IPS-NIHi7 (cell line): ENCODE data around the gene OR6C74.

ENCODE experiments used
- DNase-seq: peaks from one replicate; pipeline ENCODE4 v3.0.0; 2012; ENCODE audit warnings: mixed read lengths; ENCODE audit errors: extremely low spot score

OR6C74 gene

DNA sequence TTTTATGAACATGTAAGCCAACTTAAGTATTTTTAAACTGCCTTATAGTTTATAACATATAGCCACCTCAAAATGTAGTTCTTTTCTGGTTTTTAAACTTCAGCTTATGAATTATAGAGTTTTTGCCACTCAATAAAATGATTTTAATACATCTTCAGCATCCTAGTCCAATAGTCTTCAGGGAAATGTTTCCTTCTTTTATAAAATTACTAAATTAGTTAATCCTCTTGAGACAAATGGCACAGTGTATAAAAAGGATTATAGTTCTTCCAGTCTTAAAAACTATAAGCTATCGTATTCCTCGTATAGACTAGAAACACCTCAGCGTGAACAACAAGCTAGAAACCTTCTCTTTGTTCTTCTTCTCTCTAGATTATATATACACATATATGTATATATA lies at the start of gene OR6C74:
Gene OR6C74 (plus strand): TSS at position 301 of the 400 bp plus-strand sequence. CDS start 2,679 bp downstream, outside the sequence.
- DNase-seq: no peak

DNA sequence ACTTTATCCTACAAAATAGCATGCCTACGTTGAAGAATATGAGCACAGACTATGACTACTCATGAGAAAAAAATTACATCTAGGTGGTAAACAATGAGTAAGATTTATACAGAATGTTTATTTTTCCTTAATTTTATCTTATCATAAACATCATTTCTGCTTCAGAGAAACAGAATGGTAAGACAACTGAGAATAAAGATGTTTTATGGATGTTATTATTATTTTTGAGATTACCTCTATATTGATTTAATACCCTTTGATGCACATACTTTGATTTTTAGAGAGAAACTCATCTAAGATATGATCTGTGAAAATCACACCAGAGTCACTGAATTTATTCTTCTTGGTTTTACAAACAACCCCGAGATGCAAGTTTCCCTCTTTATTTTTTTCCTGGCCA lies 23.7 kb upstream of the OR6C74 start, which contains the start of gene OR10A7:
Gene OR10A7 (plus strand): TSS at position 301 of the 400 bp plus-strand sequence. CDS start 0 bp downstream, at position 301.
- DNase-seq: no peak

DNA sequence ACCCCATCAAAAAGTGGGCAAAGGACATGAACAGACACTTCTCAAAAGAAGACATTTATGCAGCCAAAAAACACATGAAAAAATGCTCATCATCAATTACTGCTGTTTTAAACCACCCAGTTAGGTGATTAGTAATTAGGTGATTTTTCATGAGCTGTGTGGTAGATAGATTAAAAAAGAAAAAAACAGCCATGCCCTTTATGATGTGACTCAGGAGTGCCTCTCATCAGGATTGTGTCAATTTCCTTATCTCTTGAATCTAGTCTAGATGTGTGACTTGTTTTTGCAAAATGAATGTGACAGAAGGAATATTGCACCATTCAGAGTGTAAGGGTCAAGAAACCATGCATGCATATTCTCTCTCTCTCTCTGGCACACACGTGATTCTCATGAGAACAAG lies 17.9 kb upstream of the OR6C74 start:
- no peak for DNase-seq

DNA sequence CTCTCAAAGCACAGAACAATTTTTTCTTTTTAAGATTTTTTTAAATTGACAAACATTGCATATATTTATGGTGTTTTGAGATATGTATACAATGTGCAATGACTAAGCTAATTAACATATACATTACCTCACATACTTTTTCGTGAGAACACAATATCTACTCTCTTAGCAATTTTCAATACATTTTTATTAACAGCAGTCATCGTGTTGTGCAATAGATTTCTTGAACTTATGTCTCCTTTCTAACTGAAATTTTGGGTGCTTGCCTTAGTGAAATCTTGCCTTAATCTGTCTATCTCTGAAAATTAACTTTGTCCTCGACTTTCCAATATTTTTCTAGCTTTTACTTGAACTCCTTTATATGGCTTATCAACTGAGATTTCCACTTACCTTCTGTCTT lies 16.8 kb upstream of the OR6C74 start:
- no peak for DNase-seq

DNA sequence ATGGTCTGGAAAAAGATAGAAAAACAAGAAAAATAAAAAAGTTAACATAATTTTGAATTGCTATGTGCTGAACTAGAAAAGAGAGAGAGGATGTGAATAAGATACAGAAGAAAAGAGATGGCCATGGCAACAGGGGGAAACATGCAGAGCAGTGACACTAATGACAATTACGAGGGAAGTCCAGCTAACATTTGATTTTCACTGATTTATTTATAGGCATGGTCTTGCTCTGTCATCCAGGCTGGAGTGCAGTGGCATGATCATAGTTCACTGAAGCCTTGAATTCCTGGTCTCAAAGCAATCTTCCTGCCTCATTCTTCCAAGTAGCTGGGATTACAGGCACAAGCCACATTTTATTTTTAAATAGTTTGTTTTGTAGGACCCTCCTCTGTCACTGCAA lies 1.8 kb downstream of the OR6C74 start:
- no peak for DNase-seq

DNA sequence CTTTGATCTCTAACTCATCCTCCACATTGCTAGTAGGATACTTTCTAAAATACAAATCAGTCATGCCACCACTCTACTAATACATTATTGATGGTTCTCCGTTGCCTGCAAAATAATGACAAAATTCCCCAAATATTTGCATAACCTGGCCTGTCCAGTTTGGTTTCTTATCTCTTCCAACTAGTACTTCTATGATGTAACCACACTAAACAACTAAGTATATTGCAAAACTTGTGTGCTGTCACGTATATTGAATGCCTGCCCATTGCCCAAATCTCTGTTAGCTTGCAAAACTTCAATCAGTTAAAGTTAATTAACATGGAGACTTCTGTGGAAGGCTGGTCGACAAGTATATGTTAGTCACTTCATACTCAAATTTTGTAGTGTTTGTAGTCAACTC lies 6.5 kb downstream of the OR6C74 start:
- DNase-seq: no peak

DNA sequence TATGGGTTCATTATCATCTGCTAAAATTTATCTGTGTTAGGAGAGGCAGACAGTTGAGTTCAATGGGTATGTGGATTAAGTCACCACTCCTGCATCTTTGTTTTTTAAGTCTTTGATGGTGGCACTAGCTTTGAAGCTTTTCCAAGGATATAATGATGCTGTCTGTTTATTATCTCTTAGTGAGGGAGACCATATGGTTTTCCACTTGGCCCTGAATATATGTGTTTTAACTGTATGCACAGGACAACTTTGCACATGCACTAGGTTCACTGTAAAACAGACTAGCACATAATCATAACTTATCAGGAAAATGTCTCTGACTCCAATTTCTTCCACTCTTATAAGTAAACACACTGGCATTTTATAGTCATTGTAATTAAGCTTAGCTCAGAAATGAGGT lies 8.9 kb downstream of the OR6C74 start:
- no peak for DNase-seq

DNA sequence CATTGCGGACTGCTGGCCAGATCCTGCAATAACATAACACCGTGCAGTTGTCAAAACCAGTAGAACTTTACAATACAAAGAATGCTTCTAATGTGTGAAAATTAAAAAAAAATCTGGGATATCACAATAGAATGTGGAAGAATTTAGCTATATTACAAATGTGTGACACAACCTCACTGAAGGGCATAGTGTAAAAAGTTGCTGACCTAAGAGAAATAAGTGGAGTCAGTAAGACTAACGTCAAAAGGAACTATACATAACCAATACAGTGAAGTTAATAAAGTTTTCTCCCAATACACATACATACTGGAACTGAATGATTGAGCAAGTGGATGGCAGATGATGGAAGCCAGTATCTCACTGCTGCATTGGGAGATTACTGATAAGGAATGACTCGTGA lies 12.4 kb downstream of the OR6C74 start:
- no peak for DNase-seq

DNA sequence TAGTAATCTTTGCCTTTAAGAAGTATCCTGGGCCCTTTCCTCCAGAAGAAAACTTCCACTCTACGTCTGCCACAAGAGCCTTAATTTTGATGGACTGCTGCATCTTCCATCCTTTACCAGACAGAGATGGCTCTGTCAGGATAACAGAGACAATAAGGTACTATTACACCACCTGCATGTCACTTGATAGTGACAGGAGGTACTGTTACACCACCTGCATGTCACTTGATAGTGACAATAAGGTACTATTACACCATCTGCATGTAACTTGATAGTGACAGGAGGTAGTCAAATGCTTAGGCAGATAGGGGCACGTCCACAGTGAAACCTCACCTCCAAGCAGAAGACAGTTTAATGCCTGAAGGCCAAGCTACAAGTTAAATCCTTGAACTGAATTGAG lies 13.9 kb downstream of the OR6C74 start:
- no peak for DNase-seq

DNA sequence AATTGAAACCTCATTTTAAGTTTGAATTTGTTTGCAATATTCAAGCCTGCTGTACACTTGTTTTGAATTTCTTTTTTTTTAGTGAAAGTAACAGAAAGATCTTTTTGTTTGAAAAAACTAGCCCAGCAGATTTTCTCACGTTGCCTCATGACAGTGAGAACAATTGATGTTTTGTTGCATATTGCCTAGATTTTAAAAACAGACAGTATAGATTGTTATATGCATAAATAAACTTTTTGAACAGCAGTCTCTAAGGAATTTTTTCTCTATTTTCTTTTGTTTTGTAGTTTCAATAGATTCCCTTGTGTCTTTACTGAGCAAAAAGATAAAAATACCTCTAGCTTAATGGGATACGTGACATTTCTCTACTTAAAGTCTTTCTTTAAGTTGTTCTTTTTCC lies 36.6 kb downstream of the OR6C74 start:
- no peak for DNase-seq

DNA sequence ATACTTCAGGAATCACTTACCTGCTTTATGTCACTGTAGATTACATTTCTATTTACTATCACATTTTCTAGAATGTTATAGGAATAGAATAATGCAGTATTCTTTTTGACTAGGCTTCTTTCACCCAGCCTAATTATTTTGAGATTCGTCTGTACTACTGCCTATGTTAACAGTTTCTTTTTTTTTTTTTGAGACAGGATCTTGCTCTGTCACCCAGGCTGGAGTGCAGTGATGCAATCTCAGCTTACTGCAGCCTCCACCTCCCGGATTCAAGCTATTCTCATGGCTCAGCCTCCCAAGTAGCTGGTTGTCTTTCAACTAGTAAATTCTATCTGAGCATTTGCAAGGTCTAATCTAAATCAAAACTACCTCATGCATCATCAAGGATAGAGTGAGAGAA lies 45.6 kb downstream of the OR6C74 start:
- no peak for DNase-seq
